Endodermal cell (in vitro differentiated cells): Measurements from ENCODE around the gene C3orf70. TPM values are rescaled to one million over a fixed set of nuclear protein-coding genes. Genes with fewer than 3 reads are reported as not detected.

Source experiments
- DNase-seq: peaks from one replicate; pipeline ENCODE4 v3.0.0-alpha.2; 2017
- H3K27ac ChIP-seq: 2 replicates; pipeline ENCODE4 v1.5.1; 2013; ENCODE audit warnings: mild to moderate bottlenecking, low read depth, low read length, moderate library complexity
- H3K27me3 ChIP-seq: 2 replicates; pipeline ENCODE4 v1.6.1; 2013; ENCODE audit warnings: mild to moderate bottlenecking, low read length, moderate library complexity; ENCODE audit not compliant: insufficient read depth, control insufficient read depth, poor library complexity, severe bottlenecking
- H3K36me3 ChIP-seq: 2 replicates; pipeline ENCODE4 v1.7.0; 2013; ENCODE audit warnings: mild to moderate bottlenecking, low read length, moderate library complexity; ENCODE audit not compliant: control insufficient read depth, insufficient read depth
- H3K4me1 ChIP-seq: one replicate; pipeline ENCODE4 v1.7.0; 2013; ENCODE audit warnings: low read length; ENCODE audit not compliant: control insufficient read depth, insufficient read depth
- H3K4me3 ChIP-seq: 2 replicates; pipeline ENCODE4 v1.5.1; 2013; ENCODE audit warnings: mild to moderate bottlenecking, low read length, moderate library complexity
- H3K9ac ChIP-seq: 2 replicates; pipeline ENCODE4 v1.6.1; 2013; ENCODE audit warnings: mild to moderate bottlenecking, low read length, moderate library complexity; ENCODE audit not compliant: poor library complexity, severe bottlenecking; ENCODE audit errors: extremely low read depth
- H3K9me3 ChIP-seq: 2 replicates; pipeline ENCODE4 v1.6.1; 2013; ENCODE audit warnings: mild to moderate bottlenecking, low read length, moderate library complexity; ENCODE audit not compliant: control insufficient read depth
- H3K27ac Mint-ChIP-seq: 2 replicates; pipeline ENCODE4 v1.8.0; 2020; ENCODE audit warnings: mixed read lengths
- H3K27me3 Mint-ChIP-seq: 2 replicates; pipeline ENCODE4 v1.8.0; 2021; ENCODE audit warnings: mild to moderate bottlenecking, mixed read lengths; ENCODE audit not compliant: insufficient read depth
- H3K36me3 Mint-ChIP-seq: 2 replicates; pipeline ENCODE4 v1.8.0; 2020; ENCODE audit warnings: low read depth, mixed read lengths
- H3K4me1 Mint-ChIP-seq: 2 replicates; pipeline ENCODE4 v1.8.0; 2020; ENCODE audit warnings: mixed read lengths
- H3K4me3 Mint-ChIP-seq: 2 replicates; pipeline ENCODE4 v1.8.0; 2020; ENCODE audit warnings: mild to moderate bottlenecking, moderate library complexity, mixed read lengths
- H3K9me3 Mint-ChIP-seq: 2 replicates; pipeline ENCODE4 v1.8.0; 2020; ENCODE audit warnings: mild to moderate bottlenecking, mixed read lengths
- CTCF ChIP-seq: fragments of 200-600 bp; sonication (generic); conservative IDR thresholded peaks from 2 replicates; pipeline ENCODE4 v1.5.0; 2021; ENCODE audit warnings: antibody characterized with exemption, mild to moderate bottlenecking
- WGBS, 2 experiments: methylation state at CpG; one replicate each; pipeline versions ENCODE4 v1.1.5 to v1.1.7; 2013; ENCODE audit warnings: missing lambda C conversion rate in 2 of 2, mixed read lengths in 1 of 2; ENCODE audit not compliant: insufficient coverage in 1 of 2, insufficient read length in 1 of 2; 5-methylcytosine and 5-hydroxymethylcytosine counted together
- total RNA-seq, 2 donors: library from RNA; stranded (reverse); fragmentation: NEBNext Ultra II Directional in 1 of 2; extraction: Animal tissue kit (Norgen Biotek cat#: 25700) in 1 of 2; gene quantifications; 2 replicates in 1 of 2; 3 replicates in 1 of 2; pipeline ENCODE4 v1.2.1, GENCODE V29; 2021

The C3orf70 gene
- total RNA-seq, 2 donors from 2014 or later = 0.88 to 5.0 TPM

GRCh38 chr3:185155678-185156077, 2.8 kb upstream of the C3orf70 start:
- H3K4me3 ChIP-seq = no peak overlapping the region
- Mint-ChIP-seq H3K27me3 (peaks cover 29% of the 10 kb centered on the region), H3K4me3 (no peak overlapping the region), H3K9me3 (no peaks in the 10 kb centered on the region), H3K27ac (no peak overlapping the region), H3K4me1 (no peaks in the 10 kb centered on the region), H3K36me3 (no peaks in the 10 kb centered on the region)
- no peak overlapping the region for H3K27ac ChIP-seq
- no peak overlapping the region for H3K9ac ChIP-seq
- H3K4me1 ChIP-seq = no peaks in the 10 kb centered on the region
- DNase-seq = no peak
- H3K9me3 ChIP-seq = no peaks in the 10 kb centered on the region
- no peaks in the 10 kb centered on the region for H3K36me3 ChIP-seq
- 94 to 95% methylated on average over 2 to 5 of the region's 5 CpGs for WGBS, 2 experiments
- no peak for TF ChIP-seq CTCF
- H3K27me3 ChIP-seq = peaks cover 28% of the 10 kb centered on the region

- peaks cover 41% of the 10 kb centered on the region for H3K27me3 Mint-ChIP-seq
Measured at GRCh38 chr3:185153861-185154629, 1.2 kb upstream of the C3orf70 start.

GRCh38 chr3:185153171-185153771, 411 bp upstream of the C3orf70 start:
- H3K27ac ChIP-seq = no peak overlapping the region
- Mint-ChIP-seq H3K9me3 (no peaks in the 10 kb centered on the region), H3K27ac (no peak overlapping the region), H3K4me1 (no peaks in the 10 kb centered on the region), H3K4me3 (no peak overlapping the region), H3K36me3 (no peaks in the 10 kb centered on the region), H3K27me3 (peaks cover 36% of the 10 kb centered on the region)
- no peaks in the 10 kb centered on the region for H3K9me3 ChIP-seq
- no peak overlapping the region for H3K9ac ChIP-seq
- H3K27me3 ChIP-seq = peaks cover 41% of the 10 kb centered on the region
- no peaks in the 10 kb centered on the region for H3K4me1 ChIP-seq
- no peak for TF ChIP-seq CTCF
- 4 to 15% methylated on average over 14 to 52 of the region's 53 CpGs for WGBS, 2 experiments
- peak overlapping the region; percentile 75 for H3K4me3 ChIP-seq
- DNase-seq = peak; percentile 86
- H3K36me3 ChIP-seq = no peaks in the 10 kb centered on the region

More at GRCh38 chr3:185153861-185154629, 1.2 kb upstream of the C3orf70 start:
- Mint-ChIP-seq H3K4me3 (no peak overlapping the region), H3K9me3 (no peaks in the 10 kb centered on the region), H3K4me1 (no peaks in the 10 kb centered on the region), H3K36me3 (no peaks in the 10 kb centered on the region), H3K27ac (no peak overlapping the region)
- no peak overlapping the region for H3K9ac ChIP-seq
- no peaks in the 10 kb centered on the region for H3K4me1 ChIP-seq
- peak; percentile 74 for DNase-seq
- H3K9me3 ChIP-seq = no peaks in the 10 kb centered on the region
- peaks cover 41% of the 10 kb centered on the region for H3K27me3 ChIP-seq
- H3K4me3 ChIP-seq = no peak overlapping the region
- H3K27ac ChIP-seq = no peak overlapping the region
- no peaks in the 10 kb centered on the region for H3K36me3 ChIP-seq
- TF ChIP-seq CTCF = peak; percentile 41
- WGBS, 2 experiments = 82 to 85% methylated on average over 14 to 16 of the region's 16 CpGs
